Calu3 (cell line): ENCODE measurements around the gene FAM161A. TPM values are rescaled to one million over a fixed set of nuclear protein-coding genes. Genes with fewer than 3 reads are reported as not detected.

Experiments used
- BruUV-seq: library from RNA; stranded (reverse); fragments of 400-500 nt; replicated peaks from 2 replicates; lab custom pipeline; 2021; lab: Mats Ljungman, UMichigan
- CTCF ChIA-PET: fragments of 300-600 bp; sonication (Branson Sonifier 250); formaldehyde crosslinking; loops from one replicate; lab custom pipeline; 2022; ENCODE audit warnings: antibody characterized with exemption; lab: Charles Lee
- DNase-seq: peaks from one replicate; pipeline ENCODE4 v3.0.0; 2022
- H3K27ac Mint-ChIP-seq: one replicate; pipeline ENCODE4 v1.8.0; 2022; ENCODE audit warnings: mixed read lengths; ENCODE audit not compliant: unreplicated experiment
- H3K27me3 Mint-ChIP-seq: one replicate; pipeline ENCODE4 v1.8.0; 2022; ENCODE audit warnings: mixed read lengths; ENCODE audit not compliant: unreplicated experiment
- H3K36me3 Mint-ChIP-seq: one replicate; pipeline ENCODE4 v1.8.0; 2022; ENCODE audit warnings: mild to moderate bottlenecking, moderate library complexity, mixed read lengths; ENCODE audit not compliant: insufficient read depth, unreplicated experiment
- H3K4me1 Mint-ChIP-seq: one replicate; pipeline ENCODE4 v1.8.0; 2022; ENCODE audit warnings: mild to moderate bottlenecking, low read depth, mixed read lengths; ENCODE audit not compliant: unreplicated experiment
- H3K4me3 Mint-ChIP-seq: one replicate; pipeline ENCODE4 v1.8.0; 2022; ENCODE audit warnings: mild to moderate bottlenecking, low read depth, moderate library complexity, mixed read lengths; ENCODE audit not compliant: unreplicated experiment
- H3K9me3 Mint-ChIP-seq: one replicate; pipeline ENCODE4 v1.8.0; 2022; ENCODE audit warnings: low read depth, mixed read lengths; ENCODE audit not compliant: unreplicated experiment
- CTCF ChIP-seq: fragments of 200-600 bp; IDR thresholded peaks from one replicate; pipeline ENCODE4 v1.8.0; 2022; ENCODE audit warnings: antibody characterized with exemption; ENCODE audit not compliant: unreplicated experiment
- intact Hi-C: fragments of 100-400 bp; cut with micrococcal nuclease; formaldehyde crosslinking; loops from one replicate; pipeline ENCODE4 v1.10.0; 2022; ENCODE audit not compliant: unreplicated experiment
- total RNA-seq: library from RNA; stranded (reverse); gene quantifications from 2 replicates; pipeline ENCODE4 v1.2.3, GENCODE V29; 2022

Gene FAM161A
- total RNA-seq, 1 experiment from 2014 or later: 9.1 TPM

- no TSS peak for BruUV-seq
- no peak overlapping the region for H3K4me3 Mint-ChIP-seq
- H3K9me3 Mint-ChIP-seq: no peaks in the 10 kb centered on the region
- no peak overlapping the region for H3K27ac Mint-ChIP-seq
- no peaks in the 10 kb centered on the region for H3K4me1 Mint-ChIP-seq
- intact Hi-C loops: no loop called here
- H3K27me3 Mint-ChIP-seq: no peaks in the 10 kb centered on the region
- no peaks in the 10 kb centered on the region for H3K36me3 Mint-ChIP-seq
- TF ChIP-seq CTCF: no peak
- CTCF ChIA-PET: no interaction called here
- DNase-seq: no peak
Observed at GRCh38 chr2:61784643-61785042, 69.2 kb downstream of the FAM161A start.

- Mint-ChIP-seq H3K27me3 (no peaks in the 10 kb centered on the region), H3K27ac (no peak overlapping the region), H3K36me3 (no peaks in the 10 kb centered on the region), H3K9me3 (no peaks in the 10 kb centered on the region), H3K4me1 (peaks cover 10% of the 10 kb centered on the region), H3K4me3 (no peak overlapping the region)
- no peak for TF ChIP-seq CTCF
- DNase-seq: no peak
- no TSS peak for BruUV-seq
- CTCF ChIA-PET: interaction anchor here (1.2 kb wide), 1 partner anchor 45 kb away, joined by 4 read pairs; no protein-coding TSS in a partner anchor
- intact Hi-C loops: no loop called here
Observed at GRCh38 chr2:61775956-61776570, 77.8 kb downstream of the FAM161A start.

Other genes starting within 250 kb of the FAM161A start
- gene CCT4, start 34.6 kb upstream of the FAM161A start, total RNA-seq: 221 and 236 TPM in 2 replicates
- 19.4 and 26.0 TPM in 2 replicates for gene COMMD1, start 51.6 kb upstream of the FAM161A start, total RNA-seq